ENCODE measurements around the gene GORAB. TPM values are rescaled to one million over a fixed set of nuclear protein-coding genes. Genes with fewer than 3 reads are reported as not detected.

Gene GORAB
- total RNA-seq, 2 experiments from 2014 or later = 8.2 to 9.5 TPM

GRCh38 chr1:170593173-170594011, 61.4 kb downstream of the GORAB start:
- intact Hi-C loops (cut with micrococcal nuclease) = no loop called here
- Mint-ChIP-seq H3K9me3 (peaks cover 5% of the 10 kb centered on the region), H3K36me3 (ENCODE audit: low read depth) (no peaks in the 10 kb centered on the region), H3K27me3 (peaks cover 22% of the 10 kb centered on the region), H3K4me1 (ENCODE audit: low read depth) (no peaks in the 10 kb centered on the region), H3K4me3 (no peak overlapping the region), H3K27ac (no peak overlapping the region)
- ChIA-PET POLR2A (no interaction called here), CTCF (no interaction called here)
- ATAC-seq (no peak), DNase-seq (no peak)
- TF ChIP-seq, protein P1, sequence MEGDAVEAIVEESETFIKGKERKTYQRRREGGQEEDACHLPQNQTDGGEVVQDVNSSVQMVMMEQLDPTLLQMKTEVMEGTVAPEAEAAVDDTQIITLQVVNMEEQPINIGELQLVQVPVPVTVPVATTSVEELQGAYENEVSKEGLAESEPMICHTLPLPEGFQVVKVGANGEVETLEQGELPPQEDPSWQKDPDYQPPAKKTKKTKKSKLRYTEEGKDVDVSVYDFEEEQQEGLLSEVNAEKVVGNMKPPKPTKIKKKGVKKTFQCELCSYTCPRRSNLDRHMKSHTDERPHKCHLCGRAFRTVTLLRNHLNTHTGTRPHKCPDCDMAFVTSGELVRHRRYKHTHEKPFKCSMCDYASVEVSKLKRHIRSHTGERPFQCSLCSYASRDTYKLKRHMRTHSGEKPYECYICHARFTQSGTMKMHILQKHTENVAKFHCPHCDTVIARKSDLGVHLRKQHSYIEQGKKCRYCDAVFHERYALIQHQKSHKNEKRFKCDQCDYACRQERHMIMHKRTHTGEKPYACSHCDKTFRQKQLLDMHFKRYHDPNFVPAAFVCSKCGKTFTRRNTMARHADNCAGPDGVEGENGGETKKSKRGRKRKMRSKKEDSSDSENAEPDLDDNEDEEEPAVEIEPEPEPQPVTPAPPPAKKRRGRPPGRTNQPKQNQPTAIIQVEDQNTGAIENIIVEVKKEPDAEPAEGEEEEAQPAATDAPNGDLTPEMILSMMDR (IDR thresholded peaks at IDR 0.05) = no peak

- Mint-ChIP-seq H3K27me3 (peaks cover 17% of the 10 kb centered on the region), H3K9me3 (peaks cover 6% of the 10 kb centered on the region), H3K36me3 (ENCODE audit: low read depth) (no peaks in the 10 kb centered on the region), H3K27ac (no peak overlapping the region), H3K4me1 (ENCODE audit: low read depth) (no peaks in the 10 kb centered on the region), H3K4me3 (no peak overlapping the region)
- no peak for ATAC-seq
- TF ChIP-seq, protein P1 (IDR thresholded peaks at IDR 0.05) = no peak
- no peak for DNase-seq
- ChIA-PET CTCF (no interaction called here), POLR2A (no interaction called here)
- intact Hi-C loops (cut with micrococcal nuclease) = no loop called here
Measured at GRCh38 chr1:170594066-170594626, 62.2 kb downstream of the GORAB start.

- Mint-ChIP-seq H3K9me3 (peaks cover 10% of the 10 kb centered on the region), H3K36me3 (ENCODE audit: low read depth) (no peaks in the 10 kb centered on the region), H3K4me3 (no peak overlapping the region), H3K4me1 (ENCODE audit: low read depth) (no peaks in the 10 kb centered on the region), H3K27ac (no peak overlapping the region), H3K27me3 (peaks cover 11% of the 10 kb centered on the region)
- intact Hi-C loops (cut with micrococcal nuclease) = no loop called here
- ATAC-seq (no peak), DNase-seq (no peak)
- TF ChIP-seq, protein P1 (IDR thresholded peaks at IDR 0.05) = no peak
- POLR2A ChIA-PET = no interaction called here
- CTCF ChIA-PET = no interaction called here
Measured at GRCh38 chr1:170596701-170597100, 64.7 kb downstream of the GORAB start.

DNA sequence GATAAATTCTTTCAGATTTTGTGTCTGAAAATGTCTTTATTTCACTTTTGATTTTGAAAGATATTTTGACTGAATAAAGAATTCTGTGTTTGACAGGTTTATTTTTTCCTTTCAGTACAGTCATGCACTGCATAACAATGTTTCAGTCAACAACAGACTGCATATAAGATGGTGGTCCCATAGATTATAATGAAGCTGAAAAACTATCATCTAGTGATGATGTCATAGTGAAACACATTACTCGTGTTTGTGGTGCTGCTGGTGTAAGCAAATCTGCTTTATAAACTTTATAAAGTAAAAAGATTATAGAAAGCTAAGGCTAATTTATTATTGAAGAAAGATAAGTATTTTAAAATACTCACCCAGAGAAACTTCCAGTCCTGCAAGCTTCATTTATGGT, 66.7 kb downstream of the GORAB start:
- Mint-ChIP-seq H3K4me1 (ENCODE audit: low read depth) (no peaks in the 10 kb centered on the region), H3K27me3 (peaks cover 4% of the 10 kb centered on the region), H3K9me3 (peaks cover 21% of the 10 kb centered on the region), H3K27ac (no peak overlapping the region), H3K36me3 (ENCODE audit: low read depth) (peaks cover 2% of the 10 kb centered on the region), H3K4me3 (no peak overlapping the region)
- ATAC-seq (no peak), DNase-seq (no peak)
- TF ChIP-seq, protein P1 (IDR thresholded peaks at IDR 0.05) = no peak
- CTCF ChIA-PET = no interaction called here
- POLR2A ChIA-PET = no interaction called here
- intact Hi-C loops (cut with micrococcal nuclease) = no loop called here

- peaks cover 4% of the 10 kb centered on the region for H3K27me3 Mint-ChIP-seq
- no peak overlapping the region for H3K27ac Mint-ChIP-seq
- no peak for DNase-seq
- TF ChIP-seq, protein P1 (IDR thresholded peaks at IDR 0.05) = no peak
- intact Hi-C loops (cut with micrococcal nuclease) = no loop called here
- H3K4me3 Mint-ChIP-seq = no peak overlapping the region
- no peaks in the 10 kb centered on the region for H3K4me1 Mint-ChIP-seq (ENCODE audit: low read depth)
- peaks cover 21% of the 10 kb centered on the region for H3K9me3 Mint-ChIP-seq
- ChIA-PET POLR2A (no interaction called here), CTCF (interaction anchor here (1.1 kb wide), 1 partner anchor 12 kb away, joined by 3 read pairs; no protein-coding TSS in a partner anchor)
- H3K36me3 Mint-ChIP-seq (ENCODE audit: low read depth) = peaks cover 2% of the 10 kb centered on the region
- ATAC-seq = no peak
Measured at GRCh38 chr1:170599033-170599432, 67.1 kb downstream of the GORAB start.

Data from activated CD8-positive, alpha-beta T cell treated with anti-CD3 and anti-CD28 coated beads for 36 hours (primary cell).